ENCODE data around the gene VRK3.

The VRK3 gene

GRCh38 chr19:50030225-50030624 is 5.1 kb upstream of the VRK3 start:
- DNase-seq (ENCODE audit: low read depth) = no peak

GRCh38 chr19:50026550-50026906 is 1.4 kb upstream of the VRK3 start:
- no peak for DNase-seq (ENCODE audit: low read depth)

- peak; percentile 88 for DNase-seq (ENCODE audit: low read depth)
Measured at GRCh38 chr19:50025794-50026549, 800 bp upstream of the VRK3 start, which contains the start of gene ZNF473. Gene ZNF473, plus strand, starts transcription at chr19:50026005. Its CDS starts 5,078 bp downstream, at chr19:50031083.

- DNase-seq (ENCODE audit: low read depth) = no peak
Measured at GRCh38 chr19:50024719-50025021, 502 bp downstream of the VRK3 start.

GRCh38 chr19:50022823-50023222 is 2.3 kb downstream of the VRK3 start:
- no peak for DNase-seq (ENCODE audit: low read depth)

- no peak for DNase-seq (ENCODE audit: low read depth)
Measured at GRCh38 chr19:50020481-50020880, 4.7 kb downstream of the VRK3 start.

- no peak for DNase-seq (ENCODE audit: low read depth)
Measured at GRCh38 chr19:50016225-50016807, 8.9 kb downstream of the VRK3 start.

- DNase-seq (ENCODE audit: low read depth) = no peak
Measured at GRCh38 chr19:50008532-50008931, 16.6 kb downstream of the VRK3 start.

- no peak for DNase-seq (ENCODE audit: low read depth)
Measured at GRCh38 chr19:50007947-50008346, 17.2 kb downstream of the VRK3 start.

GRCh38 chr19:50007170-50007569 is 18.0 kb downstream of the VRK3 start:
- DNase-seq (ENCODE audit: low read depth) = no peak

GRCh38 chr19:50005428-50005827 is 19.7 kb downstream of the VRK3 start:
- no peak for DNase-seq (ENCODE audit: low read depth)

- DNase-seq (ENCODE audit: low read depth) = peak; percentile 13
Measured at GRCh38 chr19:50003810-50004419, 21.3 kb downstream of the VRK3 start.

- DNase-seq (ENCODE audit: low read depth) = no peak
Measured at GRCh38 chr19:50003254-50003788, 21.9 kb downstream of the VRK3 start.

- DNase-seq (ENCODE audit: low read depth) = no peak
Measured at GRCh38 chr19:50002386-50002960, 22.7 kb downstream of the VRK3 start.

- DNase-seq (ENCODE audit: low read depth) = no peak
Measured at GRCh38 chr19:50001775-50002174, 23.4 kb downstream of the VRK3 start.

GRCh38 chr19:50000841-50001557 is 24.2 kb downstream of the VRK3 start:
- no peak for DNase-seq (ENCODE audit: low read depth)

- no peak for DNase-seq (ENCODE audit: low read depth)
Measured at GRCh38 chr19:50000038-50000840, 24.9 kb downstream of the VRK3 start.

- DNase-seq (ENCODE audit: low read depth) = no peak
Measured at GRCh38 chr19:49999371-50000010, 25.7 kb downstream of the VRK3 start.

GRCh38 chr19:49997709-49998108 is 27.5 kb downstream of the VRK3 start:
- no peak for DNase-seq (ENCODE audit: low read depth)

GRCh38 chr19:49988433-49988832 is 36.7 kb downstream of the VRK3 start:
- DNase-seq (ENCODE audit: low read depth) = no peak

GRCh38 chr19:49988007-49988406 is 37.2 kb downstream of the VRK3 start:
- no peak for DNase-seq (ENCODE audit: low read depth)
